HuH-7.5 (cell line): ENCODE results near the gene DGKQ.
"Not testable (repeated sequence)": the region's sequence is repeated elsewhere in the genome, so short reads cannot be mapped to it uniquely, and the experiment has no call there.

Experiments
- DNase-seq: peaks from one replicate; pipeline ENCODE4 v3.0.0; 2011; ENCODE audit warnings: low spot score

Gene DGKQ

GRCh38 chr4:993111-994029 lies 20.0 kb upstream of the DGKQ start, which contains the start of gene SLC26A1:
TSS of gene SLC26A1 (minus strand) at chr4:993404. CDS start at chr4:991703, 1,701 bp downstream.
- DNase-seq, result peak; percentile 95

- DNase-seq, result peak; percentile 99
These were observed 19.1 kb upstream of the DGKQ start for GRCh38 chr4:992297-993110.

- no peak for DNase-seq
These were observed 18.3 kb upstream of the DGKQ start for GRCh38 chr4:991451-992296.

- DNase-seq, result no peak
These were observed 17.5 kb upstream of the DGKQ start for GRCh38 chr4:990746-991367.

- DNase-seq, result no peak
These were observed 16.5 kb upstream of the DGKQ start for GRCh38 chr4:989722-990471.

GRCh38 chr4:988726-989721 lies 15.7 kb upstream of the DGKQ start:
- DNase-seq, result no peak

- DNase-seq, result no peak
These were observed 14.5 kb upstream of the DGKQ start for GRCh38 chr4:987624-988513.

- peak; percentile 89 for DNase-seq
These were observed 13.7 kb upstream of the DGKQ start, which contains the start of gene IDUA for GRCh38 chr4:986879-987623. TSS of gene IDUA (plus strand) at chr4:987044. CDS start at chr4:987085, 41 bp downstream.

GRCh38 chr4:986428-986878 lies 13.1 kb upstream of the DGKQ start:
- no peak for DNase-seq

GRCh38 chr4:985123-985830 lies 11.9 kb upstream of the DGKQ start:
- DNase-seq, result peak; percentile 98

- no peak for DNase-seq
These were observed 11.1 kb upstream of the DGKQ start for GRCh38 chr4:984336-985054.

- no peak for DNase-seq
These were observed 9.4 kb upstream of the DGKQ start for GRCh38 chr4:982814-983213.

- DNase-seq, result no peak
These were observed 8.9 kb upstream of the DGKQ start for GRCh38 chr4:982291-982690.

- DNase-seq, result peak; percentile 92
These were observed 5.8 kb upstream of the DGKQ start for GRCh38 chr4:978957-979701.

GRCh38 chr4:976016-976415 lies 2.6 kb upstream of the DGKQ start:
- not testable (repeated sequence) for DNase-seq
